ENCODE measurements around the gene RAP2B.

DNA sequence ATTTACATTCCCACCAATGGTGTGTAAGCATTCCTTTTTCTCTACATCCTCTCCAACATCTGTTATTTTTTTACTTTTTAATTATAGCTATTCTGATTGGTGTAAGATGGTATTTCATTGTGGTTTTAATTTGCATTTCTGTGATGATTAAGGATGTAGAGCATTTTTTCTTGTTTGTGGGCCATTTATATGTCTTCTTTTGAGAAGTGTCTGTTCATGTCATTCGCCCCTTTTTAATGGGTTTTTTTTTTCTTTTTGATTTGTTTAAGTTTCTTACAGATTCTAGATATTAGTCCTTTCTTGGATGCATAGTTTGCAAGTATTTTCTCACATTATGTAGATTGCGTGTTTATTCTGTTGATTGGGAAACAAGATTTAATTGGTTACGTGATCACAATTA lies 14.2 kb downstream of the RAP2B start:
- TF ChIP-seq, protein P1, sequence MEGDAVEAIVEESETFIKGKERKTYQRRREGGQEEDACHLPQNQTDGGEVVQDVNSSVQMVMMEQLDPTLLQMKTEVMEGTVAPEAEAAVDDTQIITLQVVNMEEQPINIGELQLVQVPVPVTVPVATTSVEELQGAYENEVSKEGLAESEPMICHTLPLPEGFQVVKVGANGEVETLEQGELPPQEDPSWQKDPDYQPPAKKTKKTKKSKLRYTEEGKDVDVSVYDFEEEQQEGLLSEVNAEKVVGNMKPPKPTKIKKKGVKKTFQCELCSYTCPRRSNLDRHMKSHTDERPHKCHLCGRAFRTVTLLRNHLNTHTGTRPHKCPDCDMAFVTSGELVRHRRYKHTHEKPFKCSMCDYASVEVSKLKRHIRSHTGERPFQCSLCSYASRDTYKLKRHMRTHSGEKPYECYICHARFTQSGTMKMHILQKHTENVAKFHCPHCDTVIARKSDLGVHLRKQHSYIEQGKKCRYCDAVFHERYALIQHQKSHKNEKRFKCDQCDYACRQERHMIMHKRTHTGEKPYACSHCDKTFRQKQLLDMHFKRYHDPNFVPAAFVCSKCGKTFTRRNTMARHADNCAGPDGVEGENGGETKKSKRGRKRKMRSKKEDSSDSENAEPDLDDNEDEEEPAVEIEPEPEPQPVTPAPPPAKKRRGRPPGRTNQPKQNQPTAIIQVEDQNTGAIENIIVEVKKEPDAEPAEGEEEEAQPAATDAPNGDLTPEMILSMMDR (IDR thresholded peaks at IDR 0.05) = no peak
- TF ChIP-seq POLR2A (IDR thresholded peaks at IDR 0.05) = no peak

Data from thyroid gland (tissue), 4 donors.